Measurements from ENCODE around the gene PSMF1. TPM values are rescaled to one million over a fixed set of nuclear protein-coding genes. Genes with fewer than 3 reads are reported as not detected.

The PSMF1 gene
- total and polyA plus RNA-seq, 8 donors, result 22.0 to 297 (median 43.2) TPM

- H3K4me3 ChIP-seq, result no peak overlapping the region
- H3K4me1 ChIP-seq, result no peaks in the 10 kb centered on the region
- no peak for DNase-seq
- WGBS, 5 donors, result 86 to 94% (median 92%) methylated on average over 1 of the region's 1 CpG
- no peaks in the 10 kb centered on the region for H3K9me3 ChIP-seq
- intact Hi-C loops (cut with DNase I; ENCODE audit: low total_unique reads), result no loop called here
- no peaks in the 10 kb centered on the region for H3K27me3 ChIP-seq
- no peak overlapping the region for H3K27ac ChIP-seq
- no peaks in the 10 kb centered on the region for H3K36me3 ChIP-seq
- TF ChIP-seq POLR2AphosphoS5 (IDR thresholded peaks at IDR 0.05) (no peak), CTCF (IDR thresholded peaks at IDR 0.05) (no peak), EP300 (IDR thresholded peaks at IDR 0.05) (no peak), POLR2A (IDR thresholded peaks at IDR 0.05) (no peak)
These were observed 81.6 kb downstream of the PSMF1 start for GRCh38 chr20:1199964-1200363.

GRCh38 chr20:1202762-1203504, 84.5 kb downstream of the PSMF1 start, which contains the start of gene C20orf202:
C20orf202 (plus strand) TSS chr20:1203454; CDS start chr20:1203586, 132 bp downstream.
- no peaks in the 10 kb centered on the region for H3K36me3 ChIP-seq
- no peaks in the 10 kb centered on the region for H3K27me3 ChIP-seq
- H3K27ac ChIP-seq, result no peak within 1 kb of the TSS
- H3K4me3 ChIP-seq, result no peak within 1 kb of the TSS
- no peak for TF ChIP-seq EP300 (IDR thresholded peaks at IDR 0.05)
- TF ChIP-seq CTCF (IDR thresholded peaks at IDR 0.05), result no peak
- intact Hi-C loops (cut with DNase I; ENCODE audit: low total_unique reads), result no loop called here
- H3K9me3 ChIP-seq, result no peaks in the 10 kb centered on the region
- no peak for DNase-seq
- WGBS, 5 donors, result 61 to 64% (median 64%) methylated on average over 5 of the region's 5 CpGs
- no peaks in the 10 kb centered on the region for H3K4me1 ChIP-seq

GRCh38 chr20:1203630-1204029, 85.2 kb downstream of the PSMF1 start:
- H3K36me3 ChIP-seq, result no peaks in the 10 kb centered on the region
- DNase-seq, result no peak
- 34 to 66% (median 43%) methylated on average over 5 of the region's 5 CpGs for WGBS, 5 donors
- no peak for TF ChIP-seq POLR2AphosphoS5 (IDR thresholded peaks at IDR 0.05)
- H3K4me3 ChIP-seq, result no peak overlapping the region
- H3K27me3 ChIP-seq, result peaks cover 0 to 3% (median 0%) of the 10 kb centered on the region in 3 donors
- no peak overlapping the region for H3K27ac ChIP-seq
- no peaks in the 10 kb centered on the region for H3K9me3 ChIP-seq
- no peaks in the 10 kb centered on the region for H3K4me1 ChIP-seq
- intact Hi-C loops (cut with DNase I; ENCODE audit: low total_unique reads), result no loop called here

GRCh38 chr20:1204113-1204512, 85.7 kb downstream of the PSMF1 start:
- Histone ChIP-seq H3K36me3 (no peaks in the 10 kb centered on the region), H3K27ac (no peak overlapping the region), H3K9me3 (no peaks in the 10 kb centered on the region), H3K4me3 (no peak overlapping the region), H3K27me3 (peaks cover 0 to 4% (median 0%) of the 10 kb centered on the region in 3 donors), H3K4me1 (no peaks in the 10 kb centered on the region)
- intact Hi-C loops (cut with DNase I; ENCODE audit: low total_unique reads), result no loop called here
- DNase-seq, result no peak
- TF ChIP-seq CTCF (IDR thresholded peaks at IDR 0.05) (no peak), EP300 (IDR thresholded peaks at IDR 0.05) (no peak), POLR2AphosphoS5 (IDR thresholded peaks at IDR 0.05) (no peak), POLR2A (IDR thresholded peaks at IDR 0.05) (no peak)
- WGBS, 5 donors, result 46 to 64% (median 60%) methylated on average over 5 of the region's 5 CpGs

DNA sequence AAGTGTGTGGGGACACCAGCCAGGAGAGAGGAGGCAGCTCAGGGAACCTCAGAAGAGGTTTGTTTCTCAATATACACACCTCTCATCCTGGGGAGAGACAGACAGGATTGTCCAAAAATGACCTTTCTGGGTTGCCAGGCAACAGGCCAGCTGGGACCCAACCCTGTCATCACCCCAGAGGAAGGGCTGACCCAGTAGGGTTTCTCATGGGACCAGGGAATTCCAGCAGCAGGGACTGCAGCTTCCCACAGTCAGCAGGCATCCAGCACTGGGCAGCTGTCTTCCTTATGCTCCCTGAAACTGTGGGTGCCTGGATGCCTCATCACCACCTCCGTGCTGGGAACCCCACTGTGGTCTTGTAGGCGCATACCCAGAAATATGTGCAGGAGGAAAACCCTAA, 86.2 kb downstream of the PSMF1 start:
- H3K36me3 ChIP-seq, result no peaks in the 10 kb centered on the region
- H3K4me3 ChIP-seq, result no peak overlapping the region
- no peaks in the 10 kb centered on the region for H3K4me1 ChIP-seq
- H3K27ac ChIP-seq, result no peak overlapping the region
- WGBS, 5 donors, result 86 to 100% (median 87%) methylated on average over 2 of the region's 2 CpGs
- H3K27me3 ChIP-seq, result peaks cover 0 to 4% (median 0%) of the 10 kb centered on the region in 3 donors
- no peaks in the 10 kb centered on the region for H3K9me3 ChIP-seq
- TF ChIP-seq POLR2AphosphoS5 (IDR thresholded peaks at IDR 0.05) (no peak), CTCF (IDR thresholded peaks at IDR 0.05) (no peak), POLR2A (IDR thresholded peaks at IDR 0.05) (no peak), EP300 (IDR thresholded peaks at IDR 0.05) (no peak)
- intact Hi-C loops (cut with DNase I; ENCODE audit: low total_unique reads), result no loop called here
- no peak for DNase-seq

Measured in stomach (tissue), 9 donors.